NCI-H187 (cell line): Measurements from ENCODE around the gene INPPL1.
"Not testable (repeated sequence)": the region's sequence is repeated elsewhere in the genome, so short reads cannot be mapped to it uniquely, and the experiment has no call there.

Source experiments
- DNase-seq, 2 experiments: peaks; one replicate each; lab custom pipeline; 2025; lab: John Stamatoyannopoulos, UW

The INPPL1 gene, protein sequence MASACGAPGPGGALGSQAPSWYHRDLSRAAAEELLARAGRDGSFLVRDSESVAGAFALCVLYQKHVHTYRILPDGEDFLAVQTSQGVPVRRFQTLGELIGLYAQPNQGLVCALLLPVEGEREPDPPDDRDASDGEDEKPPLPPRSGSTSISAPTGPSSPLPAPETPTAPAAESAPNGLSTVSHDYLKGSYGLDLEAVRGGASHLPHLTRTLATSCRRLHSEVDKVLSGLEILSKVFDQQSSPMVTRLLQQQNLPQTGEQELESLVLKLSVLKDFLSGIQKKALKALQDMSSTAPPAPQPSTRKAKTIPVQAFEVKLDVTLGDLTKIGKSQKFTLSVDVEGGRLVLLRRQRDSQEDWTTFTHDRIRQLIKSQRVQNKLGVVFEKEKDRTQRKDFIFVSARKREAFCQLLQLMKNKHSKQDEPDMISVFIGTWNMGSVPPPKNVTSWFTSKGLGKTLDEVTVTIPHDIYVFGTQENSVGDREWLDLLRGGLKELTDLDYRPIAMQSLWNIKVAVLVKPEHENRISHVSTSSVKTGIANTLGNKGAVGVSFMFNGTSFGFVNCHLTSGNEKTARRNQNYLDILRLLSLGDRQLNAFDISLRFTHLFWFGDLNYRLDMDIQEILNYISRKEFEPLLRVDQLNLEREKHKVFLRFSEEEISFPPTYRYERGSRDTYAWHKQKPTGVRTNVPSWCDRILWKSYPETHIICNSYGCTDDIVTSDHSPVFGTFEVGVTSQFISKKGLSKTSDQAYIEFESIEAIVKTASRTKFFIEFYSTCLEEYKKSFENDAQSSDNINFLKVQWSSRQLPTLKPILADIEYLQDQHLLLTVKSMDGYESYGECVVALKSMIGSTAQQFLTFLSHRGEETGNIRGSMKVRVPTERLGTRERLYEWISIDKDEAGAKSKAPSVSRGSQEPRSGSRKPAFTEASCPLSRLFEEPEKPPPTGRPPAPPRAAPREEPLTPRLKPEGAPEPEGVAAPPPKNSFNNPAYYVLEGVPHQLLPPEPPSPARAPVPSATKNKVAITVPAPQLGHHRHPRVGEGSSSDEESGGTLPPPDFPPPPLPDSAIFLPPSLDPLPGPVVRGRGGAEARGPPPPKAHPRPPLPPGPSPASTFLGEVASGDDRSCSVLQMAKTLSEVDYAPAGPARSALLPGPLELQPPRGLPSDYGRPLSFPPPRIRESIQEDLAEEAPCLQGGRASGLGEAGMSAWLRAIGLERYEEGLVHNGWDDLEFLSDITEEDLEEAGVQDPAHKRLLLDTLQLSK

DNA sequence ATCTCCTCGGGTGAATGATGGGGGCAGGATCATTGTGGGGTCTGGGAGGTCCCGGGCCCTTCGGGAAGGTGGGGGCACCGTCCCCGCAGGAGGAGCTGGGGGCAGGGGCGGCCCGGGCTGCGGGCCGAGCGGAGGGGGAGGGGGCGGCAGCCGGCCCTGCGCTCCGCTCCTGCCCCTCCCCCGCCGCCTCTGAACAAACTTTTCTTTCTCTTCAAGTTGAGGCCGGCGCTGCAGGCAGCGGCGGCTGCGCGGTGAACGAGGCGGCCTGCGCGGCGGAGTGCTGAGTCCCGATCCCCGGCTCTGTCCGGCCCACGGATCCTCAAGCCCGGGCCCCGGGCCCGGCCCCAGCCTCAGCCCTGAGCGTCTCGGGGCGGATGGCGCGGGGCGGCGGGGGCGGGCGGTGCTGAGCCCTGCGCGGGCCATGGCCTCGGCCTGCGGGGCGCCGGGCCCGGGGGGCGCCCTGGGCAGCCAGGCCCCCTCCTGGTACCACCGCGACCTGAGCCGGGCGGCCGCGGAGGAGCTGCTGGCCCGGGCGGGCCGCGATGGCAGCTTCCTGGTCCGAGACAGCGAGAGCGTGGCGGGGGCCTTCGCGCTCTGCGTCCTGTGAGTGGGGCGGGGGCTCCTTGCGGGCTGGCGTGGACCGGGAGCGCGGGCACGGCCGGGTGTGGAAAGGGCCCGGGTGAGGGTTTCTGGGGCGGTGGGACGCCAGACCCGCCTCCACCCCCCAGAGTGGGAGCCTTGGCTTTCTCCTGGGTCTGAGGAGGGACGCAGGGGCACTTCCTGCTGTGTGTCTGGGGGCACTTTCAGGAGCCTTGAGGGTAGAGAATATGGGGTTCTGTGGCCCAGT is at the start of gene INPPL1:
Gene INPPL1, plus strand, starts transcription at position 204 of the 847 bp plus-strand sequence. Its CDS starts 218 bp downstream, at position 422.
- no peak for DNase-seq

DNA sequence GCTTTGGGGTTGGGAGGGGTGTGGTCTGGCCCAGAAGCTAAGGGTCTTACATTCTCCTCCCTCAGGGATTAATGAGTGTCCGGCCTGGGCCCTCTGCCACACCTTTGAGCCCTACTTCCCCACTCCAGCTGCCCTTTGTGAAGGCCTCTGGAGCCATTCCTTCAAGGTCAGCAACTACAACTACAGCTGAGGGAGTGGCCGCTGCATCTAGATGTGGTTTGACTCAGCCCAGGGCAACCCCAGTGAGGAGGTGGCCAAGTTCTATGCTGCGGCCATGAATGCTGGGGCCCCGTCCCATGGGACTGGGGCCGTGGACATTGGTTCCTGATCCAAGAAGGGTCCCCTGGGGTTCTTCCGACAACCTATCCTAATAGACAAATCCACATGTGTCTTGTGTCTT is 46.9 kb upstream of the INPPL1 start:
- no peak for DNase-seq

DNA sequence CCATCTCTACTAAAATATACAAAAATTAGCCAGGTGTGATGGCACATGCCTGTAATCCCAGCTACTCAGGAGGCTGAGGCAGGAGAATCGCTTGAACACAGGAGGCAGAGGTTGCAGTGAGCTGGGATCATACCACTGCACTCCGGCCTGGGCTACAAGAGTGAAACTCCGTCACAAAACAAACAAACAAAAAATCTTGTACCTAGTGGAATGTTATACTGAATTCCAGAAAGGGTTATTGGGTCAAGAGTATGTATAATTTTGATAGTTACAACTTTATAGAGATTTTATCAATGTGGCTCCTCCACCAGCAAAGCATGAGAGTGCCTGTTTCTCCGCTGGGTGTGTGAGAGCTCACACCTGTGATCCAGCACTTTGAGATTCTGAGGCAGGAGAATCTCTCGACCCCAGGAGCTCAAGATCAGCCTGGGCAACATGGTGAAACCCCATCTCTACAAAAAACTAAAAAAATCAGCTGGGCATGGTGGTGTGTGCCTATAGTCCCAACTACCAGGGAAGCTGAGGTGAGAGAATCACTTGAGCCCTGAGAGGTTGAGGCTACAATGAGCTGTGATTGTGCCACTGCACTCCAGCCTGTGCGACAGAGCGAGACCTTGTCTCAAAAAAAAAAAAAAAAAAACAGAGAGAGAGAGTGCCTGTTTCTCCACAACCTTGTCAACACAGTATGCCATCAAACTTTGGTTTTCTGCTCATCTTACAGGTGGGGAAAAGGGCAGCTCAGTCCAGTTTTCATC is 45.3 kb upstream of the INPPL1 start:
- no peak for DNase-seq

DNA sequence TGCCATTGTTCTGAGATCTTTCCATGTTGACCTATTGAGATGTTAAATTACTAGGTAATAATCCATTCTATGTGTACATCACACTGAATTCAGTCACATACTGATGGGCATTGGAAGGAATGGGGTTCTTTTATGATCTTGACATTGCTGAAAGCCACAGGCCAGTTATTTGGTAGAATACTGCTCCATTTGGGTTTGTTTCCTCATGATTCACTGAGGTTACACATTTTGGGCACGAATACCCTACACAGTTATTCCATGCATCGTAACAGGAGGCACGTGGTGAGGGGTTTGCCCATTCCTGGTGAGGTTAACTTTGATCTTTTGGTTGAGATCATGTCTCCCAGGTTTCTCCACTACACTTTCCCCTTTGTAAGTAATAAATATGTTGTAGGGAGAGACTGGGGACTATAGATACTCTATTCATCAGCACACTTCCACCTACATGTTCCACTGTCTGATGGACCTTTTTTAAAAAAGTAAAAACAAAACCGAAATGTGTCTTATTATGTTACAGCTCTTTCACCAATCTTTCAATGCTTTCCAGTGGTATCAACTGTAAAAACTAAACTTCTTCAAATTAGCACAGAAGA is 44.7 kb upstream of the INPPL1 start:
- DNase-seq: no peak

DNA sequence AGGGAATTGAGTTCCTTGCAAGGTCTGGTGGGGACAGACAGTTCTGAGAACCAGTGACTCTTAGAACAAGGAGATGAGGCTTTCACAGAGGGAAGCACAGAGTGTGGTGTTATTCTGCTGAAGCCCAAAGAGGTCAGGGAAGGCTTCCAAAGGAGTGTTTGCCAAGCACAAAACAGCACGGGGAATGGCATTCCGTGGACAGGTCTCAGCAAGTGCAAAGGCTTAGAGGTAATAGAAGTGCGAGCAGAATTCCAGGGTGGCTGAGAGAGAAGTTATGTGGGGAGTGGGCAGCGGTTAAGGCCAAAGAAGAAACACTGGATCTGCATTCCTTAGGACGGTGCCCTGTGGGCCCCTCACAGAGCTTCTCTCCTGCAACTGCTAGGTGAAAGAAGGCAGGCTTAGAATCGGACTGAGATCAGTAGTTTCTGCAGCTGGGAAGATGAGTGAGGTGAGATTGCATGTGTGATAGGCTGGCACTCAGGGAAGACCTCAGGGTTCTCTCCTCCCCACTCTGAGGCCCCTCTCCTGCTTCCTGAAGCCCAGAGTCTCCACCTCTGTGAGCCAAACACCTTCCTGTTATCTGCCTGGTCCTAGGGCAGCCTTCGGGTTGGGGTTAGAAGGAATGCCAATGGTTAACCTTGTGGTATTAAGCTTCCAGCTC is 43.5 kb upstream of the INPPL1 start:
- DNase-seq: not testable (repeated sequence)

DNA sequence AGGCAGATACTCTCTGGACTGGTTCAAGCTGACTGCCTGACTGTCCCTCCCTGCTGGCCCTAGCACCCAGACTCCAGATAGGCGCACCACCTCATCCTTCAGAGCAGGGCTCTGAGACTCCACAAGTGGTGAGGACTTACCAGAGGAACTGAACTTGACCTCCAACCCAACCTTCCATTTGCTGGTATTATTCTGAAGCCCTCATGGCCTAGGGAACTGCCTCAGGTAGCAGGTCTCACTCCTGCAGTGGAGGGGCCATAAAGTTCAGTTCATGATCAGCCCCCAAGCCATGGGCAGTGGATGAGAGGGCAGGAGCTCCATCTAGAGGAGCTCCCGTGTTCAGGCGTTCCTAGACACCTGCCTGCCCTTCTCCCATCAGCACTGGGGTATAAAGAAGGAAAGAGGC is 43.0 kb upstream of the INPPL1 start:
- DNase-seq: not testable (repeated sequence)

DNA sequence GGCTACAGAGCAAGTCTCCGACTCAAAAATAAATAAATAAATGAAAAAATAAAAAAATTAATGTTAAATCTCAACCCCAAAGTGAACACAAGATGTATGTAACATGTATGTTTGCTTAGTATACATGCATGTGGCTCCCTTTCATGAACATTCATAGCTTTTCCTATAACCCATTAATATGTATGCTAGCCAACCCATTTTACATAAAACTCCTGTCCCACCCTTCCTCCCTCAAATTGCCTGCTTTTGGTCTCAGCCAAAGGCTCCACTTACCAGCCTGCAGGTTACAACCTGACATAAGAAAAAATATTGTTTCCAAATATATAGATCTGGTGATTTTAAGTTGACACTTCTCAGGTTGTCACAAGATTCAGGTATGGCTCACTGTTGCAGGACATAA is 36.3 kb upstream of the INPPL1 start:
- no peak for DNase-seq

DNA sequence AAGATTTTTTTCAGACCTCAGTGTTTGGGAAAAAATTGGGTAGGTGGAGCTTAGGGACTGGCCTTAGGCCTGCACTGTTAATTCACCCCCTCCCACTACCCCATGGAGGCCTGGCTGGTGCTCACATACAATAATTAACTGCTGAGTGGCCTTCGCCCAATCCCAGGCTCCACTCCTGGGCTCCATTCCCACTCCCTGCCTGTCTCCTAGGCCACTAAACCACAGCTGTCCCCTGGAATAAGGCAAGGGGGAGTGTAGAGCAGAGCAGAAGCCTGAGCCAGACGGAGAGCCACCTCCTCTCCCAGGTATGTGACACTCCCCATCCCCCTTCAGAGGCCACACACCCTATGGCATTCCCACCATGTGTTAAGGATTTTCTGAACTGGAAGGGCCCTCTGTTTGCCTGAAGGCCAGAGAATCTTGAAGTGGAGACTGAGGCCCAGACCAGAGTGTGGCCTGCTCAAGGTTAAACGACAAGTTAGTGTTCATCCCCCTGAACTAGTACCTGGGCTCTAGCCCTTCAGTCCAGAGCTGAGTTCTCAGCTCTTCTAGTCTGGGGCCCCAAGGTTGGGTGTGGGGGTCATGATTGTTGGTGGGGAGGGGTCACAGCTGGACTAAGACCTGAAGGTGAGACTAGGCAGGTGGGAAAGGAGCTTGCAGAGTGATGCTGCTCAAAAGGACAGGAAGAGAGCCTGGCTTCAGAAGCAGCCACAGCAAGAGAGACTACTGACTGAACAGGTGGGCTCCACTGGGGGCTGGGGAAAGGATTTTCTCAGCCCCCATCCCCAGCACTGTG is 34.9 kb upstream of the INPPL1 start:
- DNase-seq: no peak

DNA sequence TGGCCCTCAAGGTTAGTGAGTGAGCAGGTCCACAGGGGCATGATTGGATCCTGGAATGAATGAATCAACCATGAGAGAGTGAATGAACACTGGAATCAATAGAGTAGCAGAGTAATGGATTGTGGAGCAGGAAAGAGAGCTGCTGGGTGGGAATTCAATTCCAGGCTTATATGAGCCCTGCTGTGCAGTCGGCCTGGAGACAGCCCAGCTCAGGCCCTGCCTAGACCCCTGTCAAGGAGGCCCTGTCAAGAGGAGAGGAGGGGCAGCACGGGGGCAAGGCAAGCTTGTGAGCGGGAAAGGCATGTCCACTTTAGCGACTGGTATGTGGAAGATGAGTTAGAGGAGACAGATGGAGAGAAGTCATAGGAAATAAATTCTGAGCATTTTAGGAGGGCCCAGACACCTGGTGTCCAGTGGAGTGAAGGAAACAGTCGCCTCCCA is 33.9 kb upstream of the INPPL1 start:
- DNase-seq: no peak

DNA sequence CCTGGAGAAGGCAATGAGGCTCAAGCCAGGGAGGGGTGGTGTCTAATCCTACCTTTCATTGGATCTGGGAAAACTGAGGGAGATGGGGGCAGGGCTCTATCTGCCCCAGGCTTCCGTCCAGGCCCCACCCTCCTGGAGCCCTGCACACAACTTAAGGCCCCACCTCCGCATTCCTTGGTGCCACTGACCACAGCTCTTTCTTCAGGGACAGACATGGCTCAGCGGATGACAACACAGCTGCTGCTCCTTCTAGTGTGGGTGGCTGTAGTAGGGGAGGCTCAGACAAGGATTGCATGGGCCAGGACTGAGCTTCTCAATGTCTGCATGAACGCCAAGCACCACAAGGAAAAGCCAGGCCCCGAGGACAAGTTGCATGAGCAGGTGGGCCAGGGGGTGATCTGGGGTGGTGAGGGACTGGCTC is 32.6 kb upstream of the INPPL1 start, which contains the start of gene FOLR1:
Gene FOLR1, plus strand, starts transcription at position 180 of the 421 bp plus-strand sequence. Its CDS starts 34 bp downstream, at position 214.
- DNase-seq: no peak

DNA sequence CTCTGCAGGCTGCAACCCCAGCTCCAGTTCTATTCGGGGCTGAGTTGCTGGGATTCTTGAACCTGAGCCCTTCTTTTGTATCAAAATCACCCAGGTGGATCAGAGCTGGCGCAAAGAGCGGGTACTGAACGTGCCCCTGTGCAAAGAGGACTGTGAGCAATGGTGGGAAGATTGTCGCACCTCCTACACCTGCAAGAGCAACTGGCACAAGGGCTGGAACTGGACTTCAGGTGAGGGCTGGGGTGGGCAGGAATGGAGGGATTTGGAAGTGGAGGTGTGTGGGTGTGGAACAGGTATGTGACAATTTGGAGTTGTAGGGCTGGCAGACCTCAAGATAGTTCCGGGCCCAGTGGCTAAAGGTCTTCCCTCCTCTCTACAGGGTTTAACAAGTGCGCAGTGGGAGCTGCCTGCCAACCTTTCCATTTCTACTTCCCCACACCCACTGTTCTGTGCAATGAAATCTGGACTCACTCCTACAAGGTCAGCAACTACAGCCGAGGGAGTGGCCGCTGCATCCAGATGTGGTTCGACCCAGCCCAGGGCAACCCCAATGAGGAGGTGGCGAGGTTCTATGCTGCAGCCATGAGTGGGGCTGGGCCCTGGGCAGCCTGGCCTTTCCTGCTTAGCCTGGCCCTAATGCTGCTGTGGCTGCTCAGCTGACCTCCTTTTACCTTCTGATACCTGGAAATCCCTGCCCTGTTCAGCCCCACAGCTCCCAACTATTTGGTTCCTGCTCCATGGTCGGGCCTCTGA is 28.9 kb upstream of the INPPL1 start:
- no peak for DNase-seq

DNA sequence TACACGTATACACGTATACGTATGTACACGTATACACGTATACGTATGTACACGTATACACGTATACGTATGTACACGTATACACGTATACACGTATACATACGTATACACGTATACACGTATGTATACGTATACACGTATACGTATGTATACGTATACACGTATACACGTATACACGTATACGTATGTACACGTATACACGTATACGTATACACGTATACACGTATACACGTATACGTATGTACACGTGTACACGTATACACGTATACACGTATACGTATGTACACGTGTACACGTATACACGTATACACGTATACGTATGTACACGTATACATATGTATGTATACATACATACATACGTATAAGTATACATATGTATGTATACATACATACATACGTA is 23.1 kb upstream of the INPPL1 start:
- DNase-seq: not testable (repeated sequence)

DNA sequence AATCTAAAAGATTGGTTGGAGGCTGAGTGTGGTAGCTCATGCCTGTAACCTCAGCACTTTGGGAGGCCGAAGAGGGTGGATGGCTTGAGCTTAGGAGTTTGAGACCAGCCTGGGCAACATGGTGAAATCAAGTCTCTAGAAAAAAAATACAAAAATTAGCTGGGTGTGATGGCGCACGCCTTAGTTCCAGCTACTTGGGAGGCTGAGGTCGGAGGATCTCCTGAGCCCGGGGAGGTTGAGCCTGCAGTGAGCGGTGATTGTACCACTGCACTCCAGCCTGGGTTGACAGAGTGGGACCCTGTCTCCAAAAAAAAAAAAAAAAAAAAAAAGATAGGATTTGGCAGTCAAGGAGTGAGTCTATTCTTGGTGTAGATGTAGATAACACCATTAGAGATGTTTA is 22.0 kb upstream of the INPPL1 start:
- no peak for DNase-seq

DNA sequence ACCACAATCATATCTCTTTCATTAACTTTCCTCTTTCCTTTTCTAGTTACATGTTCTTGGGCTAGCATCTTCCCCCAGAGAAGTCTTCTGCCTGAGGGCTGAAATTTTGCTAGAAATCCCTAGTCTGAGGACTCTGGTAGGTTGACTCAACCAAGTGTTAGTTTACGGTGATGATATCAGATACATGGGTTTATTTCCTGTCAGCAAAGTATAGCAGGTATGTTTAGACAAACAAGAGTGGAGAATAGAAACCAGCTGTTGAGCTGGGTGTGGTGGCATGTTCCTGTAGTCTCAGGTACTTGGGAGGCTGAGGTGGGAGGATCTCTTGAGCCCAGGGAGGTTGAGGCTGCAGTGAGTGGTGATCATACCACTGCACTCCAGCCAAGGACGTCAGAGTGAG is 21.4 kb upstream of the INPPL1 start:
- DNase-seq: no peak

DNA sequence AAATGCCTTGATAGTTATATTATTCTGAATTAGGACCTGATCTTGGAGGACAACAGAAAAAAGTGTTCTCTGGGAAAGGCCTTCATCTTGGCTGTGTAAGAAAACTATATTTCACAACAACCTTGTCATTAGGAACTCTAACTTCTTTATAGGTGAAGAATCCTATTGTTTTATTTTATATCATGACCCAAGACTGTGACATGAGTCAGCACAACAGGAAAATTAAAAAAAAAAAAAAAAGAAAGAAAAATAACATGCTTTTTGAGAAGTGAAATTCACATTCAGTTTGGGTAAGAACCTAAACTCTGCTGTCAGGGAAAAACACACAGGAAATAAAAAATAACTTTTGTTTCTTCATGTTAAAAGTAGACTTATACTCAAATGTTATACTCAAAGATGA is 19.7 kb upstream of the INPPL1 start:
- DNase-seq: no peak

DNA sequence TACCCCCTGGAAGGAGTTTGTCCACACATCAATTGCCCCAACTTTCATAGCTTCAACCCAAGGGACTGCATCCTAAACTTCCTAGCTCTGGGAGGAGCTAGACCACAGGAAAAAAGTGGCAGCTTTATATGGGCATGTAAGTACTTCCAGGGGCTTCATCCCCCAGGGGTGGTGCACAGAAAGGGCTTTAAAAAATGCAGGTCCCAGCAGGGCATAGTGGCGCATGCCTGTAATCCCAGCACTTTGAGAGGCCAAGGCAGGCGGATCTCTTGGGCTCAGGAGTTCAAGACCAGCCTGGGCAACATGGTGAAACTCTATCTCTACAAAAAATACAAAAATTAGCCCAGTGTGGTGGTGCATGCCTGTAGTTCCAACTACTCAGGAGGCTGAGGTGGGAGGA is 17.8 kb upstream of the INPPL1 start:
- DNase-seq: not testable (repeated sequence)

DNA sequence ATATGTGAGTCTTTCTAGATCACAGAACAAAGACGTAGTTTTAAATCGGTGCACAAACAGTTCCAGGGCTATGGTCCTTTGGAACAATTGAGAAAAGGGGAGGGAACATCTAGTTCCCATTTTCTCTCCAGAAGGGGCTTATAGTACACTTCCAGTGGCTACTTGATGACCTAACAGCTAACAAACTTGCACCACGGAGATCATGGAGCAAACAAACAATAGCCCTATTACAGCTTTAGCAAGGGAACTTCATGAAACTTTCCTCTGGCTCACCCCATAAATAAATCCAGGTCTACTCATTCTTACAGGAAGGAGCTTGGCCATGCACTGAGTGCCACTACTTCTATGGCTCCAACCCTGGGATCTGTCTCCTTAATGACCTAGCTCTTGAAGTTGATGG is 16.3 kb upstream of the INPPL1 start:
- DNase-seq: no peak

DNA sequence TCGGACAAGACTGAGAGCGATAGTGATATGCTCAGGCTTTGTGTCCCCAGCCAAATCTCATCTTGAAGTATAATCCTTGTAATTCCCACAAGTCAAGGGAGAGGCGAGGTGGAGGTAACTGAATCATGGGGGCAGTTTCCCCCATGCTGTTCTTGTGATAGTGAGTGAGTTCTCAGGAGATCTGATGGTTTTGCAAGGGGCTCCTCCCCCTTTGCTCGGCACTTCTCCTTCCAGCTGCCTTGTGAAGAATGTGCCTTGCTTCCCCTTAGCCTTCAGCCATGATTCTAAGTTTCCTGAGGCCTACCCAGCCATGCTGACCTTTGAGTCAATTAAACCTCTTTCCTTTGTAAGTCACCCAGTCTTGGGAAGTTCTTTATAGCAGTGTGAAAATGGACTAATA is 15.5 kb upstream of the INPPL1 start:
- DNase-seq: no peak
